GM18519 (cell line): ENCODE measurements around the gene KDM5C.

Experiments used
- ATAC-seq: cut with Tn5 transposase; IDR thresholded peaks from one replicate; pipeline ENCODE4 v1.9.1; 2021; ENCODE audit warnings: mild to moderate bottlenecking, moderate library complexity; ENCODE audit not compliant: unreplicated experiment, low FRiP score

The KDM5C gene

GRCh38 chrX:53224860-53225797 is at the start of gene KDM5C:
TSS of gene KDM5C (minus strand) at chrX:53225207. CDS start at chrX:53224889, 318 bp downstream.
- no peak for ATAC-seq

DNA sequence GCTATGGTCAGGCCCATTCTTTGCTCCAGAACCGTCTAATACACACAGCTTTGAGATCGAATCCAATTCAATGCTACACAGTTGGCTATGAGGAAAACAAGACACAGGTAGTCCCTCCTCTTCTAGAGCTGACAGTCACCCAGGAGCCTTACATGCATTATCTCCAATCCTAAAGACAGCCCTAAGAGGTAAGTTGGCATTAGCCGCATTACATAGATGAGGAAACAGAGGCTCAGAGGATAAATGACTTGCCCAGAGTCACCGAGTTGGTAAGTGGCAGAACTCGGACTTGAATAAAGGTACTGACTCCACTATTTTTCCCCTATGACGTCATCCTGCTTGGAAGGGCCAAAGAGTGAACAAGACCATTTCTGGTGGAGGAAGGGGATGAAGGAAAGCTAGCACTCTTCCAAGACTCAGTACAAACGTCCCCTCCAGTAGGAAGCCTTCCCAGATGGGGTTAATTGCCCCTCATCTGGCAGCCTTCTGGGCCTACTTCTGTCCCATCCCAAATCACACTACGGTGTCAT is 47.9 kb upstream of the KDM5C start:
- no peak for ATAC-seq

- no peak for ATAC-seq
Observed at GRCh38 chrX:53269536-53270107, 44.6 kb upstream of the KDM5C start.

GRCh38 chrX:53268173-53268572 is 43.2 kb upstream of the KDM5C start:
- ATAC-seq, result no peak

DNA sequence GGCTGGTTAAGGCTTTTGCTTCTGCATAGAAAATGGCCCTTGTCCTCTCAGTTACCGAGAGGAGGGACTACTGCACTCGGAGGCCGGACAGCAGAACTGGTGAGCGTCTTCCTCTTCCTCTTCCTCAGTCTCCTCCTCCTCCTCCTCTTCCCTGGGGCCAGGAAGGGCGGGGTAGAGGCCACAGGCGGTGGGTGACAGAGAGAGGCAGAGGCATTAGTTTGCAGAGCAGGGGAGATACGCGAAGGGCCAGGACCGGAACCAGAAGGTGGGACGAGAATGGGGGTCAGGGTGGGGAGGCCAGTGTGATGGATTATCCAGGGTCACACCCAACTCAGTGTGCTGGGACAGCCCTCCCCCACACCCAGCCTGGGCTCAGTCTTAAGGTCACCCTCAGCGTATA is 41.9 kb upstream of the KDM5C start:
- no peak for ATAC-seq

GRCh38 chrX:53265771-53266574 is 41.0 kb upstream of the KDM5C start:
- ATAC-seq, result no peak

DNA sequence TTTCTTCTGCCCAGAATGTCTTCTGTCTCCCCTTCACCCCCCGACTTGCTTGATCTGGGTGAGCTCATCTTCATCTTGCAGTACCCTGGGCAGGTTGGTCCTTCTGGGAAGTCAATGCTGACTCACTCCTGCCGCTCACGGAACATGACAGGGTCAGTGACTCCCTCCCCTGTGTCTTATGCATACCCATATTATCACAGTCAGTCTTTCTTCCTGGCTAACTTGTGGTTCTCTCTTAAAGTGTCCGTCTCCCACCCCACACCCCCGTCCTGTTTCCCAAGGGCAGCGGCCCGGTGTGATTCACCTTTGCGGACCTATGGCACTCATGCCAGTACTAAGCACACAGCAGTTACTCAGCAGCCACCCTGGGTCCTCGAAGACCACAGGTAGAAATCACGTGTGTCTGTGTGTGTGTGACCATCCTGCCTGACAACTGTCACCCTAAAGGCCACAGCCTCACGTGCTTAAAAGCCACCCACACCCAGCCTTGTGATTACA is 38.6 kb upstream of the KDM5C start:
- no peak for ATAC-seq

GRCh38 chrX:53262918-53263394 is 37.9 kb upstream of the KDM5C start:
- ATAC-seq, result no peak

DNA sequence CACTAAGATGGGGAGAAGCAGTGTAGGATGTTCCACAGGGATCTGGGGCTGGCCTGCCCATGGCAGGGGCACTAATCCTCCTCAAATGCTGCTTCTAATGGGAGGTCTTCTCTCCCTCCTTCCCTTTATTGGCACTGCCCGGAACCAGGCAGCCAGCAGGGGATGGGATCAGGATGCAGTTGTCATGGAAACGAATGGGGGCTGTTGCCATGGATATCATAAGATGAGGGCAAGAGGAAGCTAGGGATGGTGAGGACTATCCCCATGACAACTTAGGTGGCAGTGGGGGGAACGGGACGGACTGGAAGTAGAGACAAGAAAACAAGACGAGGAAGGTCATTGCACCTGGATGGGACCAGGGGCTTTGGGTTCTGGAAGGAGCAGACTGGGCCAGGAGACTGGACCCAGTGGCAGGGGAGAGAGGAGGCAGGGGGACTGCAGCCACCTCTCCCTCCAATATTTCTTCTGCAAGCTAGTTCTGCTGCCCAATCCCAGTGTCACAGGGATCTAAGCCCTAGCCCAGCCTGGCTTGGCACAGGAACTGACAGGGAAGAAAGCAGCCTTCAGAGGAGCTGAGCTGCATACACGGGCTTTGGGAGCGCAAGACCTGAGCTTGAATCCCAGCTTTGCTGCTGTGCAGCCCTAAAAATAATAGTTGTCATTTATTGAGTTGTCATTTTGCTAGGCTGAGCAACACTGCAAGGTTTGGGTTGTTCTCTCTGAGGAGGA is 37.3 kb upstream of the KDM5C start:
- ATAC-seq, result no peak

DNA sequence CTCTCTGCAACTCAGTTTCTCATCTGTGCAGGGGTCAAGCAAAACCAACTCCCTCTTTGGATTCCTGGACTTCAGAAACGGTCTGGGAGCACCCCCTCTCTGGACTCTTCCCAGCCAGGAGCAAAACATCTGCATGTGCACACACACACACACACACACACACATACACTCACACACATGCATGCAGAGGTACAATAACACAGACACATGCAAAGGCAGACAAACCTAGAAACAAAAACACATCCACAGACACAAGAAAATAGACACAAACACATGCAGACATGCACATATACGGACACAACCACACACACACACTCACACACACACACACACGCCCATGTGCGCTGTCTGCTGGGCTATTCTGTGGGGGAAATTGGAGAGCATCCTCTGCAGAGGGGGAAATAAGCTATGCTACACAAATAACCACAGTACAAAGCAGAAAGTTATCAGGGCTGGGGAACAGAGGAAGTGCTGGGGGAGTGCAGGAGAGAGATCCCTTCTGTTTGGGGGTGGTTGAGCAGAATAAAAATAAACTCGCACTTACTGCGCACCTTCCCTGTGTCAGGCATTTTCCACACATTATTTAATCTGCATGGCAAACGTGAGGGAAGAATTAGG is 36.5 kb upstream of the KDM5C start:
- no peak for ATAC-seq

- ATAC-seq, result no peak
Observed at GRCh38 chrX:53260836-53261235, 35.8 kb upstream of the KDM5C start.

GRCh38 chrX:53257670-53258423 is 32.8 kb upstream of the KDM5C start:
- no peak for ATAC-seq

DNA sequence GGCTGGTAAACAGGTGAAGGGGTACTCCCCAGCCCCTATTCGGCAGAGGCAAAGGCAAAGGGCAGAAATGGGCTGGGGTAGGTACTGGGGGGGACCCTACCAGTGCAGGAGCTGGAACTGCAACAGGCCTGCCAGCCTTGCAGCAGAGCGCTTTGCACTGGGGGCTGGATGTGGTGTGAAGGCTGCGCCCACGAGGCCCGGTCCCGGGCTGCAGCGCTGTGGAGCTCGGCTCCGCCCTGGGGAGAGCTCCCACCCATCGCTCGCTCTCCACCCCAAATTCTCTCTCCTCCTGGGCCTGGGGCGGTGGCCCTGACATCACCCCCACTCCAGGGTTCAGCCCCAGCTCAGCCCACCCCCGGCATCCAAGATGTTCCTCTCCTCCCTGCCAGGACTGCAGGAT is 32.2 kb upstream of the KDM5C start:
- ATAC-seq, result no peak

- no peak for ATAC-seq
Observed at GRCh38 chrX:53256446-53257041, 31.5 kb upstream of the KDM5C start.

GRCh38 chrX:53255738-53256191 is 30.8 kb upstream of the KDM5C start:
- ATAC-seq, result no peak

GRCh38 chrX:53254570-53255461 is 29.8 kb upstream of the KDM5C start:
- no peak for ATAC-seq

GRCh38 chrX:53253293-53254020 is 28.4 kb upstream of the KDM5C start:
- ATAC-seq, result no peak
